Ovary (tissue), 9 donors: Measurements from ENCODE around the gene KCNQ4. TPM values are rescaled to one million over a fixed set of nuclear protein-coding genes. Genes with fewer than 3 reads are reported as not detected.

Experiments used
- DNase-seq, 5 donors: peaks; one replicate each; pipeline ENCODE4 v3.0.0-alpha.2; 2019 to 2020
- H3K27ac ChIP-seq, 2 donors: fragments of 200-600 bp; one replicate each; pipeline versions ENCODE4 v1.5.1 to v1.8.0; 2019 to 2022
- H3K27me3 ChIP-seq: fragments of 200-600 bp; one replicate; pipeline ENCODE4 v1.8.0; 2022
- H3K36me3 ChIP-seq: fragments of 200-600 bp; sonication (generic); one replicate; pipeline ENCODE4 v1.5.1; 2019
- H3K4me1 ChIP-seq: one replicate; pipeline ENCODE4 v1.8.1; 2013; ENCODE audit warnings: mild to moderate bottlenecking, moderate library complexity; ENCODE audit not compliant: insufficient read depth
- H3K4me3 ChIP-seq: fragments of 200-600 bp; sonication (generic); one replicate; pipeline ENCODE4 v1.5.1; 2017
- H3K9me3 ChIP-seq, 2 donors: fragments of 200-600 bp in 1 of 2; sonication (generic) in 1 of 2; one replicate each; pipeline versions ENCODE4 v1.5.1 to v1.8.1; 2013 to 2019; ENCODE audit warnings: mild to moderate bottlenecking in 1 of 2, moderate library complexity in 1 of 2
- EP300 ChIP-seq: sonication (generic); formaldehyde crosslinking; IDR thresholded peaks from one replicate; pipeline ENCODE4 v1.6.1; 2017; ENCODE audit warnings: antibody characterized with exemption
- POLR2A ChIP-seq: fragments of 450-650 bp; IDR thresholded peaks from one replicate; pipeline ENCODE4 v1.6.1; 2017; ENCODE audit warnings: antibody characterized with exemption, mild to moderate bottlenecking, moderate library complexity
- WGBS, 3 donors: extraction: QIAGEN DNeasy Blood & Tissue Kit in 1 of 3; methylation state at CpG; one replicate each; pipeline versions ENCODE4 v1.1.5 to v1.1.7; 2013 to 2017; 5-methylcytosine and 5-hydroxymethylcytosine counted together
- intact Hi-C, 4 donors: fragments of 100-400 bp; cut with DNase I; formaldehyde crosslinking; loops; one replicate each; pipeline versions ENCODE4 v1.11.0 to v1.15.1; 2022 to 2023
- polyA plus RNA-seq, 2 donors: library from polyadenylated mRNA; stranded (reverse); fragments of 200-250 nt in 1 of 2; fragments of 350-450 nt in 1 of 2; fragmentation: Illumina TruSeq in 1 of 2; extraction: RNeasy Lipid Tissue Mini Kit (QIAGEN cat#74804) in 1 of 2; gene quantifications; one replicate each; pipeline ENCODE4 v1.2.3, GENCODE V29; 2013 to 2014
- total RNA-seq, 7 donors: library from RNA; depleted of rRNA in 2 of 7; stranded (reverse); fragments of >200 nt in 2 of 7; fragmentation: NEBNext Ultra II Directional in 3 of 7; extraction: Animal tissue kit (Norgen Biotek cat#: 25700) in 3 of 7; gene quantifications; one replicate each; pipeline versions ENCODE4 v1.1.0 to v1.2.4, GENCODE V29; 2016 to 2023
- TF ChIP-seq, protein P1 (sequence below), 3 donors: fragments of 450-650 bp in 2 of 3; fragments of 200-600 bp in 1 of 3; IDR thresholded peaks; one replicate each; pipeline versions ENCODE4 v1.5.1 to v1.8.0; 2016 to 2022; ENCODE audit warnings: antibody characterized with exemption in 3 of 3, mild to moderate bottlenecking in 1 of 3
- donor health status: DM: no; HTN: no; CAD: no; lungs with moderate emphysema.
- donor health status: DM: no; HTN: no; CAD: no.
- donor health status: Bipolar disorder and iron deficiency.
- donor health status: DM: yes; HTN: yes; CAD: no.
- donor health status: DM: no; HTN: no; CAD: no.
- donor health status: DM: yes; HTN: yes; CAD: no.

Gene KCNQ4
- total and polyA plus RNA-seq, 9 donors, result 0.36 to 3.1 (median 0.84) TPM

GRCh38 chr1:40840526-40841323 lies 57.1 kb downstream of the KCNQ4 start:
- H3K27ac ChIP-seq, result no peak overlapping the region
- 69 to 76% (median 75%) methylated on average over 6 of the region's 6 CpGs for WGBS, 3 donors
- no peak overlapping the region for H3K4me3 ChIP-seq
- H3K4me1 ChIP-seq, result no peaks in the 10 kb centered on the region
- no peaks in the 10 kb centered on the region for H3K9me3 ChIP-seq
- intact Hi-C loops, result loop anchor here in 3 of 4 donors (2.0 to 10.0 kb wide), 5 partner anchors 56 to 246 kb away; partner anchors contain the start of gene KCNQ4 (in 1 of the 3)
- H3K27me3 ChIP-seq, result no peaks in the 10 kb centered on the region
- H3K36me3 ChIP-seq, result no peaks in the 10 kb centered on the region
- no peak for DNase-seq
- TF ChIP-seq EP300, result no peak
- TF ChIP-seq POLR2A, result no peak
- TF ChIP-seq, protein P1, sequence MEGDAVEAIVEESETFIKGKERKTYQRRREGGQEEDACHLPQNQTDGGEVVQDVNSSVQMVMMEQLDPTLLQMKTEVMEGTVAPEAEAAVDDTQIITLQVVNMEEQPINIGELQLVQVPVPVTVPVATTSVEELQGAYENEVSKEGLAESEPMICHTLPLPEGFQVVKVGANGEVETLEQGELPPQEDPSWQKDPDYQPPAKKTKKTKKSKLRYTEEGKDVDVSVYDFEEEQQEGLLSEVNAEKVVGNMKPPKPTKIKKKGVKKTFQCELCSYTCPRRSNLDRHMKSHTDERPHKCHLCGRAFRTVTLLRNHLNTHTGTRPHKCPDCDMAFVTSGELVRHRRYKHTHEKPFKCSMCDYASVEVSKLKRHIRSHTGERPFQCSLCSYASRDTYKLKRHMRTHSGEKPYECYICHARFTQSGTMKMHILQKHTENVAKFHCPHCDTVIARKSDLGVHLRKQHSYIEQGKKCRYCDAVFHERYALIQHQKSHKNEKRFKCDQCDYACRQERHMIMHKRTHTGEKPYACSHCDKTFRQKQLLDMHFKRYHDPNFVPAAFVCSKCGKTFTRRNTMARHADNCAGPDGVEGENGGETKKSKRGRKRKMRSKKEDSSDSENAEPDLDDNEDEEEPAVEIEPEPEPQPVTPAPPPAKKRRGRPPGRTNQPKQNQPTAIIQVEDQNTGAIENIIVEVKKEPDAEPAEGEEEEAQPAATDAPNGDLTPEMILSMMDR (IDR thresholded peaks at IDR 0.05), result no peak

DNA sequence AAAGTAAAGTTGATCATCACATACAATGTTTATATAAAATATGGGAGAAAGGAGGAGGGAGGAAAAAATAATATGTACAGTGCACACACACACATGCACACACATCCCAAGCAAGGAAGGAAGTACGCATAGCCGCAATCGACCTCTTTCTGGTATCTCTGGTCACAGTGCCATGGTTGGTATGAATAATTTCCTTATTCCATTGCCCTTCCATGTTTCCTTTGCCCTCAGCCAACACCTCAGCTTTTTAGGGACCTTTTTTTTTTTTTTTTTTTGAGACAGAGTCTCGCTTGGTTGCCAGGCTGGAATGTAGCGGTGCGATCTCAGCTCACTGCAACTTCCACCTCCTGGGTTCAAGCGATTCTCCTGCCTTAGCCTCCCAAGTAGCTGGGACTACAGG lies 58.0 kb downstream of the KCNQ4 start:
- Histone ChIP-seq H3K27me3 (no peaks in the 10 kb centered on the region), H3K4me1 (no peaks in the 10 kb centered on the region), H3K4me3 (no peak overlapping the region), H3K27ac (no peak overlapping the region), H3K9me3 (no peaks in the 10 kb centered on the region), H3K36me3 (no peaks in the 10 kb centered on the region)
- 90 to 91% (median 91%) methylated on average over 7 of the region's 7 CpGs for WGBS, 3 donors
- DNase-seq, result no peak
- TF ChIP-seq, protein P1 (IDR thresholded peaks at IDR 0.05), result no peak
- TF ChIP-seq POLR2A (no peak), EP300 (no peak)
- intact Hi-C loops, result loop anchor here in 3 of 4 donors (2.0 to 10.0 kb wide), 5 partner anchors 57 to 247 kb away; partner anchors contain the start of gene KCNQ4 (in 1 of the 3)

GRCh38 chr1:40842207-40842606 lies 58.6 kb downstream of the KCNQ4 start:
- Histone ChIP-seq H3K4me3 (no peak overlapping the region), H3K9me3 (no peaks in the 10 kb centered on the region), H3K36me3 (no peaks in the 10 kb centered on the region), H3K27me3 (no peaks in the 10 kb centered on the region), H3K4me1 (no peaks in the 10 kb centered on the region), H3K27ac (no peak overlapping the region)
- intact Hi-C loops, result loop anchor here in 3 of 4 donors (5.0 to 10.0 kb wide), 4 partner anchors 57 to 247 kb away; partner anchors contain the start of gene KCNQ4 (in 1 of the 3)
- WGBS, 3 donors, result 63 to 68% (median 64%) methylated on average over 4 of the region's 4 CpGs
- DNase-seq, result no peak
- TF ChIP-seq POLR2A, result no peak
- TF ChIP-seq, protein P1 (IDR thresholded peaks at IDR 0.05), result no peak
- TF ChIP-seq EP300, result no peak

GRCh38 chr1:40842691-40843090 lies 59.1 kb downstream of the KCNQ4 start:
- no peak overlapping the region for H3K27ac ChIP-seq
- H3K4me3 ChIP-seq, result no peak overlapping the region
- H3K27me3 ChIP-seq, result no peaks in the 10 kb centered on the region
- no peaks in the 10 kb centered on the region for H3K4me1 ChIP-seq
- TF ChIP-seq, protein P1 (IDR thresholded peaks at IDR 0.05), result no peak
- TF ChIP-seq POLR2A (no peak), EP300 (no peak)
- 95 to 98% (median 96%) methylated on average over 3 of the region's 3 CpGs for WGBS, 3 donors
- intact Hi-C loops, result loop anchor here in 3 of 4 donors (5.0 to 10.0 kb wide), 4 partner anchors 58 to 248 kb away; partner anchors contain the start of gene KCNQ4 (in 1 of the 3)
- no peaks in the 10 kb centered on the region for H3K36me3 ChIP-seq
- DNase-seq, result no peak
- no peaks in the 10 kb centered on the region for H3K9me3 ChIP-seq
